Mucosa of rectum (tissue), 2 donors: ENCODE data around the gene PHLDA1.

Source experiments
- H3K27ac ChIP-seq, 2 donors: one replicate each; pipeline ENCODE4 v1.7.0; 2013; ENCODE audit warnings: inconsistent platforms in 2 of 2, low read depth in 2 of 2, low read length in 2 of 2
- H3K27me3 ChIP-seq, 2 donors: one replicate each; pipeline ENCODE4 v1.7.0; 2013; ENCODE audit warnings: low read length in 2 of 2; ENCODE audit not compliant: control insufficient read depth in 2 of 2, insufficient read depth in 2 of 2
- H3K36me3 ChIP-seq, 2 donors: one replicate each; pipeline ENCODE4 v1.7.0; 2013; ENCODE audit warnings: low read length in 2 of 2; ENCODE audit not compliant: control insufficient read depth in 2 of 2, insufficient read depth in 2 of 2
- H3K4me1 ChIP-seq, 2 donors: one replicate each; pipeline ENCODE4 v1.7.0; 2013; ENCODE audit warnings: low read length in 2 of 2, mild to moderate bottlenecking in 1 of 2; ENCODE audit not compliant: control insufficient read depth in 2 of 2, insufficient read depth in 2 of 2
- H3K4me3 ChIP-seq, 2 donors: one replicate each; pipeline ENCODE4 v1.7.0; 2013; ENCODE audit warnings: low read length in 2 of 2
- H3K9ac ChIP-seq, 2 donors: one replicate each; pipeline ENCODE4 v1.7.0; 2013; ENCODE audit warnings: low read length in 2 of 2, low read depth in 1 of 2, mild to moderate bottlenecking in 1 of 2
- H3K9me3 ChIP-seq, 2 donors: one replicate each; pipeline ENCODE4 v1.7.0; 2013; ENCODE audit warnings: low read length in 2 of 2; ENCODE audit not compliant: control insufficient read depth in 2 of 2
- donor health status: healthy.
- donor health status: Normal muscosa, but diverticular disease.

The PHLDA1 gene

DNA sequence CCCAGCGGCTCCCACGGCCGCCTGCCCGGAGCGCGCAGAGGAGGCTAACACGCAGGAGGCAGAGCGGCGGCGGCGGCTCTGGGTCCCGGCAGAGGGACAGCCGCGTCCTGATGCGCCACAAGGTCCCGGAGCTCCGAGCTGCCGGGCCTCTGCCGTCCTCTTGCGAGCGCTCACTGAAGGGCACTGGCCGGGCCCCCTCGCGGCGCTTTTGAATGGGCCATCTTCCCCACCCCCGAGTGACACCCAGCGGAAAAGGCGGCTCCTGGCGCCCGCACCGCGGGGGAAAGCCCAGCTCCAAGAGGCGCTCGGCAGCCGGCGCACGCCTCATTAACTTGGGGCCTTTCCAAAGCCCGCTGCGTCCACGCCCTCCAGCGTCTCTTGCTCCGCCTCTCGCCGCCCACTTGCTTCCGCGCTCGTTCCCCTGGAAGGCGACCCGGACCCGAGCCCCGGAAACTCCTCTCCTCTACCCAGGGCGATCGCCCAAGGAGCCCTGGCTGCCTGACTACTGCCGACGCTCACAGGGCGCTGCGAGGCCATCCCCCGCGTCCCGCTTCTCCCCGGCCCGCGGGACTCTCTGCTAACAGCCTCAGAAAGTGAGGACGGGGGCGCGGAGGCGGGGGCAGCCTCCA, at the start of gene PHLDA1:
Gene PHLDA1, minus strand, starts transcription at position 363 of the 629 bp plus-strand sequence.
- peak within 1 kb of the TSS; percentile 83 to 89 for H3K4me3 ChIP-seq
- H3K27me3 ChIP-seq: peaks cover 3 to 6% of the 10 kb centered on the region in 2 donors
- H3K9ac ChIP-seq: peak within 1 kb of the TSS; percentile 86 to 93
- H3K9me3 ChIP-seq: no peaks in the 10 kb centered on the region
- peaks cover 11 to 14% of the 10 kb centered on the region in 2 donors for H3K4me1 ChIP-seq
- H3K27ac ChIP-seq: peak within 1 kb of the TSS; percentile 91
- H3K36me3 ChIP-seq: no peaks in the 10 kb centered on the region

DNA sequence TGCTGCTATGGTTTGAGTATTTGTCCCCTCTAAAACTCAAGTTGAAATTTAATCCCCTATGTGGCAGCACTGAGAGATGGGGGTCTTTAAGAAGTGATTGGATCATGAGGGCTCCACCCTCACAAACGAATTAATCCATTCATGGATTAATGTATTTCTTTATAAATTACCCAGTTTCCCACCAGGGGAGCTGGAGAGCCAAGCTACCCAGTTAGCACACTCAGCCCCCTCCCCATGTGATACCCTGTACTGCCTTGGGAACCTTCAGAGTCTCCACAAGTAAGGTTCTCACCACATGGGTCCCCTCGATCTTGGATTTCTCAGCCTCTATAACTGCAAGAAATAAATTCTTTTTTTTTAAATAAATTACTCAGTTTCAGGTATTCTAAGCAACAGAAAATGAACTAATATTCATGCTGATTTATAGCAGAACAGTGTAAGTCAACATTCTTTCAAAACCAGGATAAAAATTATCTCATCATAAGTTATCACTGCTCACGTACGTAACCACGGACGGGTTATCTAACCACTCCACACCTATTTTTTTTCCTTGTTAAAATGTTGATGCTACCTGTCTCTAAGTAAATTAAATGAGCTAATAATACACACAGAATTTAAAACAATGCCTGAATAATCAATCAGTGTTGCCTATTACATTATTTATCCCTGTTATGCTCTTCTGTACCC, 49.3 kb upstream of the PHLDA1 start:
- Histone ChIP-seq H3K4me3 (no peak overlapping the region), H3K27me3 (no peaks in the 10 kb centered on the region), H3K27ac (no peak overlapping the region), H3K36me3 (no peaks in the 10 kb centered on the region), H3K9ac (no peak overlapping the region), H3K4me1 (peaks cover 7 to 13% of the 10 kb centered on the region in 2 donors), H3K9me3 (no peaks in the 10 kb centered on the region)

DNA sequence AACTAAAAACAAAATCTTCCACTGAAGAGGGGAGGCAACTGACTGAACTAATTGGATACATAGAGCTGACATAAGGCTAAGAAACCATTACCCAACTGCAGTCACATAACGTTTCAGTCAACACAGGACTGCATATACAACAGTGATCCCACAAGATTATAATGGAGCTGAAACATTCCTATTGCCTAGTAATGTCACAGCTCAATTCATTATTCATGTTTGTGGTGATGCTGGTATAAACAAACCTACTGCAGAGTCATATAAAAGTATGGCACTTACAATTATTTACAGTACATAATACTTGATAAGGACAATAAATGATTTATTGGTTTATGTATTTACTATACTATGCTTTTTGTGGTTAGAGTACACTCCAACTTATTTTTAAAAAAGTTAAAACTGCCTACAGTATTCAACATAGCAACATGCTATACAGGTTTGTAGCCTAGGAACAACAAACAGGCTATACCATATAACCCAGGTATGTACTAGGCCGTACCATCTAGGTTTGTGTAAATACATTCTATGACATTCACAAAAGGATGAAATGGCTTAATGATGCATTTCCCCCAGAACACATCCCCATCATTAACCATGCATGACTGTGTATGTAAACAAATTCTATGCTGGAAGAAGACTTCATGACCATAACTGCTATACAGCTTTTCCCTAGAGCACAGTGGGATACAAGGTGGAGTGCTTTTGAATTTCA, 48.6 kb upstream of the PHLDA1 start:
- no peaks in the 10 kb centered on the region for H3K27me3 ChIP-seq
- peaks cover 4 to 9% of the 10 kb centered on the region in 2 donors for H3K4me1 ChIP-seq
- H3K4me3 ChIP-seq: no peak overlapping the region
- H3K27ac ChIP-seq: no peak overlapping the region
- no peak overlapping the region for H3K9ac ChIP-seq
- H3K36me3 ChIP-seq: no peaks in the 10 kb centered on the region
- H3K9me3 ChIP-seq: no peaks in the 10 kb centered on the region

DNA sequence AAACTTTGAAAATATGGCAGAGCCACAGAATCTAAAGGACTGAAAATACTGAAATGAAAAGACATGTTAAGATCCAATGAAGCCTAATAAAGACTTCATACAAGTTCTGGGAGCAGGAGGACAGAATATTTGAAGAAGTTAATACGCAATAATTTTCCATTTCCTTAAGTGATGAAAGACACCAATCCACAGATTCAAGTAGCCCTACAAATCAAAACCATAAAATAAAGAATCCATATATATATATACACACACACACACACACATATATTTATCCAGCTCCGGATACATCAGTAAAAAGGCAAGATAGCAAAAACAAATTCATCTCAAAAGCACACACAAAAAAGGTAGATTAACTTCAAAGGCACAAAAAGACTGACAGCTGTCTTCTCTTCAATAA, 47.2 kb upstream of the PHLDA1 start:
- no peak overlapping the region for H3K4me3 ChIP-seq
- H3K9me3 ChIP-seq: no peaks in the 10 kb centered on the region
- no peak overlapping the region for H3K9ac ChIP-seq
- no peaks in the 10 kb centered on the region for H3K27me3 ChIP-seq
- peaks cover 2 to 7% of the 10 kb centered on the region in 2 donors for H3K4me1 ChIP-seq
- no peak overlapping the region for H3K27ac ChIP-seq
- no peaks in the 10 kb centered on the region for H3K36me3 ChIP-seq

DNA sequence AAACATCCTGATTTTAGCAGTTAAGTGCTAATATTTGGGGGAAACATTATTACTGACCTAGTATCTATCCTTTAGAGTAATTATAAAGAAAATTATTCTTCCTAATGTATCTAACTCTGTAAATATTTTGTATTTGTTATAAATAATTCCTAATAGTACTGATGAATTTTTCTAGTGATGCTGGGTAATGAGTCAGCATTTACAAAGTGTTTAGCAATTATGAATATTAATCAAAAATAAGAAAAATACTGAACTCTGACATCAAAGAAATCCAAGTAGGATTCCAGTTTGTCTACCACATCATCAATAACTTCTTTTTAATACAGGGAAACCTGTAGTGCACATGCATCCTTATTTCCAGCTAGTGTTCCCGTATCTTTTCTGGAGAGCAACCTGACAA, 43.9 kb upstream of the PHLDA1 start:
- Histone ChIP-seq H3K9me3 (no peaks in the 10 kb centered on the region), H3K9ac (no peak overlapping the region), H3K27ac (no peak overlapping the region), H3K27me3 (no peaks in the 10 kb centered on the region), H3K4me1 (no peaks in the 10 kb centered on the region), H3K4me3 (no peak overlapping the region), H3K36me3 (no peaks in the 10 kb centered on the region)

DNA sequence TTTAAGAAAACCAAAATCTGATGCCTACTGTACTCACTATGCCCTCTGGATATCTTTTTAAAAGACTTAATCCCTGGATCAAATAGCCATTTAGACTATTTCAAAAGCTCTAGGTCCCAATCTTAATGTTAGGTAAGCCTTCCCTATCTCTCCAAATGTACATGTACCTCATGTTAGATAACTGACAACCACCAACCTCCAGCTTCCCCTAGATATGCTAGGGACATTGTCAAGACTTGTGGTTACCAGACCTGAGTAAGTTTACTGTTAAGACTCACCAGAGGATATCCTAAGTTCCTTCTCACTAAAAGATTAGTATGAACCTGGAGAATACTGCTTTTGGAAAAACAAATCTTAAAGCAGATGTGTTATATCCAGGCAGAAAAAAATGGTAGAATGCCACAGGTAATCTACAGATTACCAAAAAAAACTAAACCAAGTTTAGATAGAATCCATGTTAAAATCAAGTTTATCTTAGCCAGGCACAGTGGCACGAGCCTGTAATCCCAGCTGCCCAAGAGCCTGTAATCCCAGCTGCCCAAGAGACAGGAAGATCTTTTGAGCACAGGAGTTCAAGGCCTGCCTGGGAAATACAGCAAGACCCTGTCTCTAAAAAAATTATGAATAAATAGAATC, 43.2 kb upstream of the PHLDA1 start:
- Histone ChIP-seq H3K27ac (no peak overlapping the region), H3K4me1 (no peaks in the 10 kb centered on the region), H3K4me3 (no peak overlapping the region), H3K36me3 (no peaks in the 10 kb centered on the region), H3K9ac (no peak overlapping the region), H3K9me3 (no peaks in the 10 kb centered on the region), H3K27me3 (no peaks in the 10 kb centered on the region)

DNA sequence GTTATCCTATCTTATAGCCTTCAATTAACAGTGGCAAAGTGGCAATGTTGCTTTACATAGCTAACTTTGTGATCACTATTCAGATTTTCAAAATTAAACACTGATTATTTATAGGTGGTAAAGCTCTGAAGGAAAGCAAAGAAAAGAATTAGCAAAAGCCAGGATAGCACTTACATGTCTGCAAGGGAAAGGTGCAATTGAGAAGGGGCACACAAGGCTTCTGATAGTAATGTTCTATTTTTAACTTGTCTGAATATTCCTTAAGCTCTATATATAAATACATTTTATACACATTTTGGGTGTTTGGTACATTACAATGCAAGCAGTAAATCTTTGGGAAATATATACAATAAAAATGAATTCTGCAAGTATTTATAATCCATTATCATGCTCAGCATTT, 42.0 kb upstream of the PHLDA1 start:
- Histone ChIP-seq H3K36me3 (no peaks in the 10 kb centered on the region), H3K4me3 (no peak overlapping the region), H3K27ac (no peak overlapping the region), H3K9me3 (no peaks in the 10 kb centered on the region), H3K4me1 (no peaks in the 10 kb centered on the region), H3K9ac (no peak overlapping the region), H3K27me3 (no peaks in the 10 kb centered on the region)

DNA sequence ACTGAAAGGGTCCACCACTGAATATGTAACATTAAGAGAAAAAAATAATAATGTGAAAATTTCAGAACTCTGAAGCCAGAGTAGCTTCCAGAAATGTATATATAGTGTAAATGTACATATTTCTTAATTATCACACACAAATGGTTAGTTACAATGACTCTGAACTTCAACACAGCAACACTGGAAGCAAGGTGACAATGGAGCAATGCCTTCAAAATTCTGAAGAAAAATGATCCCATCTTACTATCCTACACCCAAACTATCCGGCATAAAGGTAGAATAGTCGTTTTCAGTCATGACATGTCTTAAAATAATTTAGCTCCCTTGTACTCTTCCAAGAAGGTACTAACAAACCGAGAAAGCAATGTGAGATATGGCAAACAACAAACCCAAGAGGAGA, 41.0 kb upstream of the PHLDA1 start:
- H3K4me1 ChIP-seq: no peaks in the 10 kb centered on the region
- no peak overlapping the region for H3K4me3 ChIP-seq
- H3K27ac ChIP-seq: no peak overlapping the region
- no peaks in the 10 kb centered on the region for H3K27me3 ChIP-seq
- no peak overlapping the region for H3K9ac ChIP-seq
- H3K36me3 ChIP-seq: peaks cover 0 to 2% of the 10 kb centered on the region in 2 donors
- no peaks in the 10 kb centered on the region for H3K9me3 ChIP-seq

DNA sequence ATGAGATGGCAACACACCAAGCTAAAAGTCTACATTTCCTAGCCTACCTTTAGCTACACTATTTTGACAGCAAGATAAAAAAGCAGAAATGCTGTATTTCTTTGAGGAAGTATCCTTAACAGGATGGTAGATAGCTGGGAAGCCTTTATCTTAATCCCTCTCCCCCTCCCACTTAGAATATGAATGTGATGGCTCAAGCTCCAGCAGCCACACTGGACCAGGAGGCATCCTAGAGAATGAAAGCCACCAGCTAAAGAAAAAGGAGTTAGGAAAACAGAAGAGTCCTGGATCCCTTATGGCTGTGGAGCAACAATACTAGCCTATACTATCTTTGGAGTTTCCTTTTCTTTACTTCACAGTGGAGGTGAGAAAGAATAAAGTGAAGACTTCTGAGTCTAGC, 37.8 kb upstream of the PHLDA1 start:
- no peaks in the 10 kb centered on the region for H3K27me3 ChIP-seq
- peaks cover 4 to 9% of the 10 kb centered on the region in 2 donors for H3K36me3 ChIP-seq
- peaks cover 0 to 10% of the 10 kb centered on the region in 2 donors for H3K9me3 ChIP-seq
- H3K4me1 ChIP-seq: no peaks in the 10 kb centered on the region
- H3K9ac ChIP-seq: no peak overlapping the region
- no peak overlapping the region for H3K4me3 ChIP-seq
- H3K27ac ChIP-seq: no peak overlapping the region

DNA sequence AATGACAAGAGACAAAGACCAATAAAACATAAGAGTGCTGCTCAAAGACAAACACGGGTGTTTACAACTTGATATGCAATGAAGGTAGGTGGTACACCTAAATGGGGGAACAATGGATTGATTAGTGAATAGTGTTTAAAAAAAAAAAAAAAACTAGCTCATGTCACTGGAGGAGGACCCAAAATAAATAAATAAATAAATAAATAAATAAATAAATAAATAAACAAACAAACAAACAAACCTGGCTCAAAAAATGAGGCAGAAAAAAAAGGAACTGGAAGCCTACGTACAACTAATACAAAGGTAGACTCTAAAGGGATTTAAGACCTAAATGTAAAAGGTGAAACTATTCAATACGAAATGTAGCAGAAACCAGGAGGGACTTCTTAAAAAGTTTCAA, 34.3 kb upstream of the PHLDA1 start:
- Histone ChIP-seq H3K27ac (no peak overlapping the region), H3K4me3 (no peak overlapping the region), H3K27me3 (no peaks in the 10 kb centered on the region), H3K9me3 (peaks cover 0 to 10% of the 10 kb centered on the region in 2 donors), H3K4me1 (no peaks in the 10 kb centered on the region), H3K9ac (no peak overlapping the region), H3K36me3 (peaks cover 8 to 15% of the 10 kb centered on the region in 2 donors)
